Keratinocyte (primary cell): ENCODE data around the gene R3HDM2. TPM values are rescaled to one million over a fixed set of nuclear protein-coding genes. Genes with fewer than 3 reads are reported as not detected.

Experiments used
- DNase-seq: peaks from one replicate; pipeline ENCODE4 v3.0.0-alpha.2; 2011; ENCODE audit warnings: low read depth, missing footprints, low spot score
- FAIRE-seq: peaks from 2 replicates; lab custom pipeline; 2011; peaks lifted over from hg19 to GRCh38; lab: Jason Lieb, UNC
- H2AFZ ChIP-seq: 2 replicates; pipeline ENCODE4 v1.6.0; 2012; ENCODE audit warnings: low read length, control low read depth, inconsistent platforms; ENCODE audit not compliant: control insufficient read depth
- H3K27ac ChIP-seq: 2 replicates; pipeline ENCODE4 v1.5.1; 2011; ENCODE audit warnings: low read length; ENCODE audit not compliant: control insufficient read depth, insufficient read depth
- H3K27me3 ChIP-seq: 3 replicates; pipeline ENCODE4 v1.6.0; 2011; ENCODE audit warnings: low read length; ENCODE audit not compliant: control insufficient read depth, insufficient read depth; ENCODE audit errors: extremely low read depth
- H3K36me3 ChIP-seq, 2 experiments: 2 replicates in 1 of 2; 3 replicates in 1 of 2; pipeline ENCODE4 v1.5.1; 2011; ENCODE audit warnings: low read length in 2 of 2, mild to moderate bottlenecking in 1 of 2; ENCODE audit not compliant: control insufficient read depth in 2 of 2, insufficient read depth in 2 of 2; ENCODE audit errors: extremely low read depth in 1 of 2
- H3K4me1 ChIP-seq: 3 replicates; pipeline ENCODE4 v1.5.1; 2011; ENCODE audit warnings: low read length; ENCODE audit not compliant: control insufficient read depth, insufficient read depth; ENCODE audit errors: extremely low read depth
- H3K4me2 ChIP-seq: 3 replicates; pipeline ENCODE4 v1.6.0; 2011; ENCODE audit warnings: low read depth, low read length; ENCODE audit not compliant: control insufficient read depth, insufficient read depth; ENCODE audit errors: extremely low read depth
- H3K4me3 ChIP-seq, 3 experiments: fragments of 200-600 bp in 1 of 3; sonication (generic) in 1 of 3; 2 replicates in 2 of 3; 3 replicates in 1 of 3; pipeline ENCODE4 v1.5.1; 2011 to 2016; ENCODE audit warnings: low read length in 3 of 3, mild to moderate bottlenecking in 3 of 3, control low read depth in 2 of 3, inconsistent platforms in 1 of 3, low read depth in 1 of 3, mixed read lengths in 1 of 3, mixed run types in 1 of 3, moderate library complexity in 1 of 3; ENCODE audit not compliant: control insufficient read depth in 2 of 3, insufficient read depth in 2 of 3; ENCODE audit errors: extremely low read depth in 1 of 3
- H3K79me2 ChIP-seq: 2 replicates; pipeline ENCODE4 v1.6.0; 2012; ENCODE audit warnings: low read length; ENCODE audit not compliant: control insufficient read depth, insufficient read depth
- H3K9ac ChIP-seq: 3 replicates; pipeline ENCODE4 v1.6.0; 2011; ENCODE audit warnings: low read length; ENCODE audit not compliant: control insufficient read depth, insufficient read depth; ENCODE audit errors: extremely low read depth
- H3K9me1 ChIP-seq: 3 replicates; pipeline ENCODE4 v1.6.0; 2011; ENCODE audit warnings: low read length; ENCODE audit not compliant: control insufficient read depth, insufficient read depth; ENCODE audit errors: extremely low read depth
- H3K9me3 ChIP-seq: 2 replicates; pipeline ENCODE4 v1.5.1; 2012; ENCODE audit warnings: low read depth, low read length; ENCODE audit not compliant: control insufficient read depth
- H4K20me1 ChIP-seq: 3 replicates; pipeline ENCODE4 v1.6.0; 2011; ENCODE audit warnings: low read length; ENCODE audit not compliant: control insufficient read depth, insufficient read depth; ENCODE audit errors: extremely low read depth
- EZH2 ChIP-seq: IDR thresholded peaks from one replicate; pipeline ENCODE4 v1.6.1; 2012; ENCODE audit warnings: inconsistent platforms, mild to moderate bottlenecking, low read length, moderate library complexity
- dilution Hi-C: fragments of 300-500 bp; cut with MboI; formaldehyde crosslinking; loops from one replicate; pipeline ENCODE4 v1.7.0; 2020; ENCODE audit warnings: low sequenced_read_pairs; ENCODE audit not compliant: extremely low pct_ligation_motif_present
- polyA plus RNA-seq, 5 experiments: library from polyadenylated mRNA; depleted of rRNA in 3 of 5; stranded (reverse) in 3 of 5; stranded (forward) in 1 of 5; unstranded in 1 of 5; fragments of >200 nt; gene quantifications; 1 replicate in 1 of 5; 2 replicates in 3 of 5; 3 replicates in 1 of 5; pipeline versions ENCODE4 v1.2.1 to v1.2.3, GENCODE V29; 2011 to 2012; ENCODE audit warnings: missing spikeins in 2 of 5, low read depth in 1 of 5, low replicate concordance in 1 of 5
- TF ChIP-seq, protein P1 (sequence below), 3 experiments: IDR thresholded peaks in 1 of 3; conservative IDR thresholded peaks in 1 of 3; optimal IDR thresholded peaks in 1 of 3; 2 replicates in 2 of 3; 3 replicates in 1 of 3; pipeline versions ENCODE3 to v1.5.1; 2011; ENCODE audit warnings: low read length in 3 of 3, mild to moderate bottlenecking in 3 of 3, moderate library complexity in 2 of 3, control low read depth in 1 of 3, inconsistent platforms in 1 of 3; ENCODE audit not compliant: insufficient read depth in 2 of 3; ENCODE audit errors: extremely low read depth in 1 of 3

R3HDM2 gene
- polyA plus RNA-seq, 1 donor (not counting 4 experiments of a cell fraction or from before 2014, with no cell fraction given), result 11.1 TPM

DNA sequence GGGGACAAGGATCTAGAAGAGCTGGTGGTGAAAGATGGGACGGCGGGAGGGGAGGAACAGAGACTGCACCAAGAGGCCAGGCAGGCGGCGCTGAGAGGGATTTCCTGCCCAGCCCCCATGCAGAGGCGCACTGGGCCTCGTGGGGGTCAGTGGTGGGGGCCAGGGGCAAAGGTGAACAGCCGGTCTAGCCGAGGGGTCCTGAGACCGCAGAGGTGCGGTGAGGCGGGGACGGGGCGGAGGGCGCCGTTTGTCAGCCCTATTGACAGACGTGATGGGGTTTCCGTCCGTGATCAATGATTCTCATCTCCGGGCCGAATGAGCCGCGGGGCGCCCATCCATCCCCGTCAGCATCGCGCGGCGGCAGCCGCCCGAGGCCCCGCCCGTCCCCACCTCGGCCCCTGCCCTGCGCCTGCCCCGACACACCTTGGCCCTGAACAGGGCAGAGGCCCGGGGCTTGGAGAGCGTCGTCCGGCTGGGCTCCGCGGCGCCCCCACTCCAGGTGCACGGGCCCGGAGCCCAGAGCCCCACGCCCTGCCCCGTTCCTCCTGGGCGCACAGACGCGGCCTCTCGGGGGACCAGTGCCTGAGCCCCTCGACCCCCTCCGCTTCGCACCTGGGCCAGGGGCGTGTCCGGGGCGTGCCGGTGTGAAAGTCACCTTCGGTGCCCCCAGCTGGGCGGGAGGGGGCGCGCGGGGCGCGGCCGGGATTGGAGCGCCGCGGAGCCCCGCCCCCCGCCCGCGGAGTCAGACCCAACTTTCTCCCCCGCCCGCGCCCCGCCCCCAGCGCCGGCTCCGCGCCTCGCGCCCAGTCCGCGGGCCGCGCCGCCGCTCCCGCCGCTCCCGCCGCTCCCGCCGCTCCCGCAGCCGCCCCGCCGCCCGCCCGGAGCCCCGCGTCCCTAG is 214.6 kb downstream of the R3HDM2 start, which contains the start of gene NXPH4:
TSS of gene NXPH4 (plus strand) at position 781 of the 898 bp plus-strand sequence. CDS start 176 bp downstream, outside the sequence.
- Histone ChIP-seq H3K27ac (no peak within 1 kb of the TSS), H2AFZ (peak within 1 kb of the TSS; percentile 56), H3K27me3 (peaks cover 53% of the 10 kb centered on the region), H3K9me1 (no peaks in the 10 kb centered on the region), H3K79me2 (no peaks in the 10 kb centered on the region), H3K4me1 (peaks cover 38% of the 10 kb centered on the region), H3K36me3 (peaks cover 0 to 5% of the 10 kb centered on the region in 2 experiments), H4K20me1 (no peaks in the 10 kb centered on the region), H3K4me3 (peak within 1 kb of the TSS; percentile 46 to 73 (median 65)), H3K9ac (peak within 1 kb of the TSS; percentile 47), H3K4me2 (peak within 1 kb of the TSS; percentile 89), H3K9me3 (no peaks in the 10 kb centered on the region)
- DNase-seq (no peak), FAIRE-seq (no peak)
- dilution Hi-C loops, result no loop called here
- TF ChIP-seq, protein P1, sequence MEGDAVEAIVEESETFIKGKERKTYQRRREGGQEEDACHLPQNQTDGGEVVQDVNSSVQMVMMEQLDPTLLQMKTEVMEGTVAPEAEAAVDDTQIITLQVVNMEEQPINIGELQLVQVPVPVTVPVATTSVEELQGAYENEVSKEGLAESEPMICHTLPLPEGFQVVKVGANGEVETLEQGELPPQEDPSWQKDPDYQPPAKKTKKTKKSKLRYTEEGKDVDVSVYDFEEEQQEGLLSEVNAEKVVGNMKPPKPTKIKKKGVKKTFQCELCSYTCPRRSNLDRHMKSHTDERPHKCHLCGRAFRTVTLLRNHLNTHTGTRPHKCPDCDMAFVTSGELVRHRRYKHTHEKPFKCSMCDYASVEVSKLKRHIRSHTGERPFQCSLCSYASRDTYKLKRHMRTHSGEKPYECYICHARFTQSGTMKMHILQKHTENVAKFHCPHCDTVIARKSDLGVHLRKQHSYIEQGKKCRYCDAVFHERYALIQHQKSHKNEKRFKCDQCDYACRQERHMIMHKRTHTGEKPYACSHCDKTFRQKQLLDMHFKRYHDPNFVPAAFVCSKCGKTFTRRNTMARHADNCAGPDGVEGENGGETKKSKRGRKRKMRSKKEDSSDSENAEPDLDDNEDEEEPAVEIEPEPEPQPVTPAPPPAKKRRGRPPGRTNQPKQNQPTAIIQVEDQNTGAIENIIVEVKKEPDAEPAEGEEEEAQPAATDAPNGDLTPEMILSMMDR (optimal IDR thresholded peaks at IDR 0.05 in 1 of 3, IDR thresholded peaks at IDR 0.05 in 1 of 3, conservative IDR thresholded peaks at IDR 0.05 in 1 of 3; ENCODE audit: extremely low read depth in 1 of 3, insufficient read depth in 2 of 3, low read length in 3 of 3), result no peak
- TF ChIP-seq EZH2, result no peak

DNA sequence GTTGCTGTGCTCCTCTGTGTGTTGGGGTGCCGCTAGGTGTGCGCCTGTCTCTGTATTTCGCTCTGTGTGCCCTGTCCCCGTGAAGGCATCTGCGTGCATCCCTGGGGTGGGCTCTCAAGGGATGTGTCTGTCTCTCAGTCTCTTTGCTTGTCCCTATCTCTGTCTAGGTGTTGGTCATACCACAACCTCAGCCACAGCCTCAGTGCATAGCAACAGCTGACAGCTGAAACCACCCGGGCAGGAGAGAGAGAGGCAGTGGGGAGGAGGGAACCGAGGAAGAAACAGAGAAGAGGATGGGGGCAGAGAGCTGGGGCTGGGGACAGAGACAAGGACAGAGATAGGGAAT is 215.2 kb downstream of the R3HDM2 start:
- Histone ChIP-seq H3K79me2 (no peaks in the 10 kb centered on the region), H3K9ac (no peak overlapping the region), H4K20me1 (no peaks in the 10 kb centered on the region), H3K4me1 (peaks cover 38% of the 10 kb centered on the region), H3K27ac (no peak overlapping the region), H3K4me2 (peak overlapping the region; percentile 54), H2AFZ (no peak overlapping the region), H3K4me3 (no peak overlapping the region), H3K36me3 (peaks cover 0 to 5% of the 10 kb centered on the region in 2 experiments), H3K9me3 (no peaks in the 10 kb centered on the region), H3K9me1 (no peaks in the 10 kb centered on the region), H3K27me3 (peaks cover 47% of the 10 kb centered on the region)
- dilution Hi-C loops, result no loop called here
- FAIRE-seq (peak; percentile 23), DNase-seq (no peak)
- TF ChIP-seq, protein P1 (optimal IDR thresholded peaks at IDR 0.05 in 1 of 3, IDR thresholded peaks at IDR 0.05 in 1 of 3, conservative IDR thresholded peaks at IDR 0.05 in 1 of 3; ENCODE audit: extremely low read depth in 1 of 3, insufficient read depth in 2 of 3, low read length in 3 of 3), result no peak
- peak; percentile 82 for TF ChIP-seq EZH2
